Measurements from ENCODE around the gene NOD2.

NOD2 gene

GRCh38 chr16:50697881-50698767 is 4.7 kb downstream of the NOD2 start:
- in situ Hi-C loops (cut with HindIII; ENCODE audit: low sequenced_read_pairs) = no loop called here
- peak overlapping the region; percentile 22 for H3K4me3 ChIP-seq (ENCODE audit: low read depth, low read length)
- DNase-seq (ENCODE audit: low read depth, low spot score) = peak; percentile 46
- no peak for TF ChIP-seq CTCF (IDR thresholded peaks at IDR 0.05; ENCODE audit: low read depth, low read length)

- no peak for DNase-seq (ENCODE audit: low read depth, low spot score)
- no peak for TF ChIP-seq CTCF (IDR thresholded peaks at IDR 0.05; ENCODE audit: low read depth, low read length)
- H3K4me3 ChIP-seq (ENCODE audit: low read depth, low read length) = no peak overlapping the region
- in situ Hi-C loops (cut with HindIII; ENCODE audit: low sequenced_read_pairs) = no loop called here
These were observed 6.1 kb downstream of the NOD2 start for GRCh38 chr16:50699326-50700159.

GRCh38 chr16:50702725-50703124 is 9.3 kb downstream of the NOD2 start:
- H3K4me3 ChIP-seq (ENCODE audit: low read depth, low read length) = no peak overlapping the region
- DNase-seq (ENCODE audit: low read depth, low spot score) = no peak
- in situ Hi-C loops (cut with HindIII; ENCODE audit: low sequenced_read_pairs) = no loop called here
- TF ChIP-seq CTCF (IDR thresholded peaks at IDR 0.05; ENCODE audit: low read depth, low read length) = no peak

- H3K4me3 ChIP-seq (ENCODE audit: low read depth, low read length) = no peak overlapping the region
- no peak for DNase-seq (ENCODE audit: low read depth, low spot score)
- no peak for TF ChIP-seq CTCF (IDR thresholded peaks at IDR 0.05; ENCODE audit: low read depth, low read length)
- in situ Hi-C loops (cut with HindIII; ENCODE audit: low sequenced_read_pairs) = no loop called here
These were observed 10.8 kb downstream of the NOD2 start for GRCh38 chr16:50704245-50704644.

GRCh38 chr16:50705436-50706110 is 12.2 kb downstream of the NOD2 start:
- in situ Hi-C loops (cut with HindIII; ENCODE audit: low sequenced_read_pairs) = no loop called here
- DNase-seq (ENCODE audit: low read depth, low spot score) = no peak
- H3K4me3 ChIP-seq (ENCODE audit: low read depth, low read length) = no peak overlapping the region
- no peak for TF ChIP-seq CTCF (IDR thresholded peaks at IDR 0.05; ENCODE audit: low read depth, low read length)

GRCh38 chr16:50706250-50706649 is 12.8 kb downstream of the NOD2 start:
- in situ Hi-C loops (cut with HindIII; ENCODE audit: low sequenced_read_pairs) = no loop called here
- no peak for DNase-seq (ENCODE audit: low read depth, low spot score)
- TF ChIP-seq CTCF (IDR thresholded peaks at IDR 0.05; ENCODE audit: low read depth, low read length) = no peak

More at GRCh38 chr16:50706250-50706649, 12.8 kb downstream of the NOD2 start:
- H3K4me3 ChIP-seq (ENCODE audit: low read depth, low read length) = no peak overlapping the region
